K562 (cell line): ENCODE measurements around the gene TP53TG3F.
"Not testable (repeated sequence)": the region's sequence is repeated elsewhere in the genome, so short reads cannot be mapped to it uniquely, and the experiment has no call there.

ENCODE experiments used
- ARNT ChIP-seq, 2 experiments: fragments of 450-650 bp; IDR thresholded peaks; 2 replicates each; pipeline ENCODE4 v1.6.1; 2016; ENCODE audit warnings: mild to moderate bottlenecking in 1 of 2
- C11orf30 ChIP-seq: fragments of 450-650 bp; IDR thresholded peaks from 2 replicates; pipeline ENCODE4 v1.6.1; 2016; ENCODE audit warnings: low read depth, mild to moderate bottlenecking
- CBFA2T2 ChIP-seq: fragments of 450-650 bp; conservative IDR thresholded peaks from 2 replicates; pipeline ENCODE4 v1.6.1; 2017; ENCODE audit warnings: mild to moderate bottlenecking
- CTCF ChIP-seq, 3 experiments: IDR thresholded peaks in 2 of 3; conservative IDR thresholded peaks in 1 of 3; 2 replicates each; pipeline ENCODE4 v1.5.1; 2011 to 2012; ENCODE audit warnings: low read length in 3 of 3, mild to moderate bottlenecking in 3 of 3, control low read depth in 2 of 3, improper control_type of control experiment in 1 of 3, inconsistent platforms in 1 of 3, low read depth in 1 of 3, mixed read lengths in 1 of 3, moderate library complexity in 1 of 3; ENCODE audit not compliant: insufficient read depth in 2 of 3
- E2F1 ChIP-seq: sonication (generic); formaldehyde crosslinking; IDR thresholded peaks from 2 replicates; pipeline ENCODE4 v1.8.1; 2023; ENCODE audit warnings: mild to moderate bottlenecking, missing genetic modification reagents, moderate library complexity
- EGR1 ChIP-seq: fragments of 450-650 bp; conservative IDR thresholded peaks from 2 replicates; pipeline ENCODE4 v1.6.1; 2017; ENCODE audit warnings: mild to moderate bottlenecking
- ELK1 ChIP-seq: sonication (generic); formaldehyde crosslinking; IDR thresholded peaks from 2 replicates; pipeline ENCODE4 v1.8.1; 2022; ENCODE audit warnings: missing genetic modification reagents
- ETV6 ChIP-seq, 3 experiments: fragments of 150-350 bp in 1 of 3; sonication (generic) in 1 of 3; formaldehyde crosslinking in 1 of 3; IDR thresholded peaks; 2 replicates each; pipeline versions ENCODE4 v1.6.1 to v1.8.0; 2014 to 2022; ENCODE audit warnings: borderline replicate concordance in 2 of 3, low read depth in 2 of 3, antibody characterized with exemption in 1 of 3, low read length in 1 of 3, mild to moderate bottlenecking in 1 of 3, missing genetic modification reagents in 1 of 3
- MEF2D ChIP-seq: conservative IDR thresholded peaks from 2 replicates; pipeline ENCODE4 v1.6.1; 2016; ENCODE audit warnings: low read depth, missing genetic modification characterization, missing compliant biosample characterization
- PKNOX1 ChIP-seq: fragments of 450-650 bp; IDR thresholded peaks from 2 replicates; pipeline ENCODE4 v1.6.1; 2016
- SAFB2 ChIP-seq: fragments of 200-400 bp; formaldehyde crosslinking; IDR thresholded peaks from 2 replicates; pipeline ENCODE4 v1.6.1; 2018; ENCODE audit warnings: borderline replicate concordance, low read length, low read depth, moderate library complexity; ENCODE audit not compliant: severe bottlenecking
- ZBTB49 ChIP-seq: sonication (generic); formaldehyde crosslinking; IDR thresholded peaks from 2 replicates; pipeline ENCODE4 v1.8.0; 2022; ENCODE audit warnings: missing genetic modification reagents, mild to moderate bottlenecking, borderline replicate concordance
- ZNF561 ChIP-seq: fragments of 450-650 bp; formaldehyde crosslinking; conservative IDR thresholded peaks from 2 replicates; pipeline ENCODE4 v1.4.0; 2020; ENCODE audit warnings: mild to moderate bottlenecking, moderate library complexity

- not testable (repeated sequence) for TF ChIP-seq CTCF (IDR thresholded peaks at IDR 0.05 in 2 of 3, conservative IDR thresholded peaks at IDR 0.05 in 1 of 3; ENCODE audit: insufficient read depth in 2 of 3, low read depth in 1 of 3, low read length in 3 of 3); MEF2D (tag); E2F1 (CRISPR knock-in tag); EGR1; PKNOX1; ELK1 (CRISPR knock-in tag); ETV6 (IDR thresholded peaks at IDR 0.05; ENCODE audit: borderline replicate concordance in 1 of 2, low read depth in 2 of 2, low read length in 1 of 2); ETV6 (CRISPR knock-in tag; IDR thresholded peaks at IDR 0.05; ENCODE audit: borderline replicate concordance); CBFA2T2; SAFB2; ZNF561; ARNT (IDR thresholded peaks at IDR 0.05); C11orf30; ZBTB49 (CRISPR knock-in tag)
These were observed 47.8 kb downstream of the TP53TG3F start for GRCh38 chr16:33507231-33507630.
